HepG2 (cell line): ENCODE data around the gene DLG1. TPM values are rescaled to one million over a fixed set of nuclear protein-coding genes. Genes with fewer than 3 reads are reported as not detected.
A peak's percentile ranks its signal among the peaks of the same experiment; 100 is the strongest.

Experiments
- ATAC-seq: fragments of 200-7000 bp; cut with Tn5 transposase; 3 replicates; pipeline ENCODE4 v1.9.1; 2020; ENCODE audit warnings: mild to moderate bottlenecking, moderate library complexity
- BruUV-seq: library from RNA; stranded (reverse); fragments of 400-500 nt; replicated peaks from 2 replicates; lab custom pipeline; 2021; lab: Mats Ljungman, UMichigan
- CTCF ChIA-PET: fragments of 300-600 bp; formaldehyde crosslinking; extraction: SDS; loops from one replicate; lab custom pipeline; 2021; ENCODE audit warnings: low total read pairs, inconsistent platforms, low intra/inter-chr PET ratio; lab: Yijun Ruan, JAX
- POLR2A ChIA-PET: fragments of 350-600 bp; sonication (Branson Sonifier 250); formaldehyde crosslinking; loops from one replicate; lab custom pipeline; 2020; ENCODE audit warnings: antibody characterized with exemption, inconsistent platforms; lab: Yijun Ruan, JAX
- DNase-seq: peaks from one replicate; pipeline ENCODE4 v3.0.0-alpha.2; 2015; ENCODE audit warnings: low spot score
- FAIRE-seq: peaks from 3 replicates; lab custom pipeline; 2011; peaks lifted over from hg19 to GRCh38; lab: Jason Lieb, UNC
- H2AFZ ChIP-seq: one replicate; pipeline ENCODE4 v1.6.1; 2011; ENCODE audit warnings: low read length, inconsistent platforms
- H3K27ac ChIP-seq: fragments of 300-600 bp; 3 replicates; pipeline ENCODE4 v1.8.0; 2011; ENCODE audit warnings: mixed run types, mild to moderate bottlenecking, mixed read lengths, low read length, inconsistent platforms; ENCODE audit not compliant: insufficient read depth; ENCODE audit errors: extremely low read length
- H3K27me3 ChIP-seq, 2 experiments: fragments of 200-600 bp in 1 of 2; 2 replicates in 1 of 2; 3 replicates in 1 of 2; pipeline versions ENCODE4 v1.6.0 to v1.8.0; 2011; ENCODE audit warnings: low read length in 2 of 2, mild to moderate bottlenecking in 2 of 2, moderate library complexity in 2 of 2, inconsistent platforms in 1 of 2; ENCODE audit not compliant: insufficient read depth in 2 of 2, control insufficient read depth in 1 of 2
- H3K36me3 ChIP-seq, 2 experiments: fragments of 200-600 bp in 1 of 2; replicated peaks in 1 of 2; 2 replicates in 1 of 2; 3 replicates in 1 of 2; pipeline versions ENCODE4 v1.5.1 to v1.8.0; 2011; ENCODE audit warnings: low read length in 2 of 2, inconsistent platforms in 1 of 2; ENCODE audit not compliant: insufficient read depth in 2 of 2, control insufficient read depth in 1 of 2
- H3K4me1 ChIP-seq: 2 replicates; pipeline ENCODE4 v1.5.1; 2012; ENCODE audit warnings: low read length, inconsistent platforms; ENCODE audit not compliant: insufficient read depth
- H3K4me2 ChIP-seq: 2 replicates; pipeline ENCODE4 v1.6.0; 2011; ENCODE audit warnings: low read depth, low read length, inconsistent platforms
- H3K4me3 ChIP-seq, 3 experiments: fragments of 200-600 bp in 1 of 3; sonication (generic), shearing (Covaris generic) in 1 of 3; replicated peaks in 1 of 3; 2 replicates each; pipeline ENCODE4 v1.5.1; 2011 to 2016; ENCODE audit warnings: low read length in 3 of 3, inconsistent platforms in 2 of 3, low read depth in 2 of 3, mild to moderate bottlenecking in 2 of 3, control low read depth in 1 of 3, mixed read lengths in 1 of 3; ENCODE audit not compliant: insufficient read depth in 1 of 3
- H3K79me2 ChIP-seq: one replicate; pipeline ENCODE4 v1.6.1; 2011; ENCODE audit warnings: low read length, inconsistent platforms; ENCODE audit not compliant: insufficient read depth
- H3K9ac ChIP-seq: 2 replicates; pipeline ENCODE4 v1.6.0; 2011; ENCODE audit warnings: mild to moderate bottlenecking, low read depth, low read length, inconsistent platforms; ENCODE audit not compliant: insufficient read depth
- H3K9me3 ChIP-seq: 2 replicates; pipeline ENCODE4 v1.5.1; 2012; ENCODE audit warnings: mild to moderate bottlenecking, low read length
- H4K20me1 ChIP-seq: 2 replicates; pipeline ENCODE4 v1.6.0; 2011; ENCODE audit warnings: inconsistent platforms, mild to moderate bottlenecking, low read length, moderate library complexity; ENCODE audit not compliant: insufficient read depth
- CEBPB ChIP-seq: IDR thresholded peaks from 2 replicates; pipeline ENCODE4 v1.6.1; 2011; ENCODE audit warnings: low read depth, low read length, improper control_type of control experiment, borderline replicate concordance
- MBD4 ChIP-seq: IDR thresholded peaks from 2 replicates; pipeline ENCODE4 v1.6.1; 2012; ENCODE audit warnings: low read length, inconsistent platforms, borderline replicate concordance
- NFE2L1 ChIP-seq: sonication (generic); formaldehyde crosslinking; IDR thresholded peaks from 2 replicates; pipeline ENCODE4 v1.4.0; 2020; ENCODE audit warnings: missing genetic modification reagents, mild to moderate bottlenecking, borderline replicate concordance
- PAF1 ChIP-seq: IDR thresholded peaks from 2 replicates; pipeline ENCODE4 v1.6.1; 2016; ENCODE audit warnings: missing genetic modification reagents, missing compliant biosample characterization
- ZC3H13 ChIP-seq: sonication (generic); formaldehyde crosslinking; IDR thresholded peaks from 2 replicates; pipeline ENCODE4 v1.8.1; 2023; ENCODE audit warnings: mild to moderate bottlenecking, missing genetic modification reagents, moderate library complexity
- WGBS: methylation state at CpG from one replicate; pipeline ENCODE4 v1.1.6; 2017; ENCODE audit warnings: low lambda C conversion rate; 5-methylcytosine and 5-hydroxymethylcytosine counted together
- in situ Hi-C: cut with HindIII; loops from 2 replicates; pipeline ENCODE4 v1.10.0; 2017; ENCODE audit warnings: low pct_unique_long_range_greater_than_20kb; ENCODE audit not compliant: extremely low pct_ligation_motif_present
- intact Hi-C: fragments of 100-400 bp; cut with micrococcal nuclease; formaldehyde crosslinking; loops from one replicate; pipeline ENCODE4 v1.10.0; 2022; ENCODE audit not compliant: unreplicated experiment
- polyA plus RNA-seq, 8 experiments: library from polyadenylated mRNA; depleted of rRNA in 3 of 8; stranded (reverse) in 7 of 8; unstranded in 1 of 8; fragments of >200 nt; fragmentation: Illumina TruSeq in 4 of 8; extraction: Trizol in 4 of 8; gene quantifications; 2 replicates each; pipeline versions ENCODE4 v1.2.1 to v1.2.3, GENCODE V29; 2011 to 2016; ENCODE audit warnings: low read depth in 4 of 8, missing spikeins in 1 of 8, mixed read lengths in 1 of 8; ENCODE audit not compliant: insufficient read depth in 1 of 8
- total RNA-seq, 5 experiments: library from RNA; depleted of rRNA; stranded (reverse); fragments of >200 nt; fragmentation: Illumina TruSeq; extraction: Trizol; gene quantifications; 2 replicates each; pipeline ENCODE4 v1.2.3, GENCODE V29; 2016; ENCODE audit warnings: low read depth in 1 of 5
- TF ChIP-seq, protein P1 (sequence below): sonication (generic); formaldehyde crosslinking; conservative IDR thresholded peaks from 2 replicates; pipeline ENCODE4 v1.4.0; 2020; ENCODE audit warnings: missing genetic modification reagents
- TF ChIP-seq, protein P2 (sequence below): IDR thresholded peaks from 2 replicates; pipeline ENCODE4 v1.6.1; 2016; ENCODE audit warnings: mild to moderate bottlenecking
- TF ChIP-seq, protein P3 (sequence below): sonication (generic); formaldehyde crosslinking; IDR thresholded peaks from 2 replicates; pipeline ENCODE4 v1.4.0; 2020; ENCODE audit warnings: missing genetic modification reagents

The DLG1 gene
- total and polyA plus RNA-seq, 2 of the 13 experiments (the other 11 are each of a cell fraction or from before 2014, with no cell fraction given), result 30.5 to 104 TPM

DNA sequence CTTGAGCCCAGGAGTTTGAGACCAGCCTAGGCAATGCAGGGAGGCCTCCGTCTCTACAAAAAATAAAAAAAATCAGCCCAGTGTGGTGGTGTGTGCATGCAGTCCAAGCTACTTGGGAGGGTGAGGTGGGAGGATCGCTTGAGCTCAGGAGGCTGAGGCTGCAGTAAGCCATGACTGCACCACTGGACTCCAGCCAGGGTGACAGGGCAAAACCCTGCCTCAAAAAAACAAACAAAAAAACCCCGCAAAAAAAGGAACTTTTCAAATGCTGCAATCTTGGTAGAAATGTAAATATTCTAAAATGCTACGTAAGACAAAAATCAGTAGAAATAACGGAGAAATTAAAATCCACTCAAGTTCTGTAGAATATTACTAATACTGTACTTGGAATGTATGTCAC, 160.7 kb downstream of the DLG1 start (continued):
- TF ChIP-seq MBD4 (no peak), NFE2L1 (CRISPR knock-in tag) (no peak), PAF1 (CRISPR knock-in tag) (no peak)
- TF ChIP-seq, protein P1, sequence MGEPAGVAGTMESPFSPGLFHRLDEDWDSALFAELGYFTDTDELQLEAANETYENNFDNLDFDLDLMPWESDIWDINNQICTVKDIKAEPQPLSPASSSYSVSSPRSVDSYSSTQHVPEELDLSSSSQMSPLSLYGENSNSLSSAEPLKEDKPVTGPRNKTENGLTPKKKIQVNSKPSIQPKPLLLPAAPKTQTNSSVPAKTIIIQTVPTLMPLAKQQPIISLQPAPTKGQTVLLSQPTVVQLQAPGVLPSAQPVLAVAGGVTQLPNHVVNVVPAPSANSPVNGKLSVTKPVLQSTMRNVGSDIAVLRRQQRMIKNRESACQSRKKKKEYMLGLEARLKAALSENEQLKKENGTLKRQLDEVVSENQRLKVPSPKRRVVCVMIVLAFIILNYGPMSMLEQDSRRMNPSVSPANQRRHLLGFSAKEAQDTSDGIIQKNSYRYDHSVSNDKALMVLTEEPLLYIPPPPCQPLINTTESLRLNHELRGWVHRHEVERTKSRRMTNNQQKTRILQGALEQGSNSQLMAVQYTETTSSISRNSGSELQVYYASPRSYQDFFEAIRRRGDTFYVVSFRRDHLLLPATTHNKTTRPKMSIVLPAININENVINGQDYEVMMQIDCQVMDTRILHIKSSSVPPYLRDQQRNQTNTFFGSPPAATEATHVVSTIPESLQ (CRISPR knock-in tag), result no peak
- TF ChIP-seq, protein P2, sequence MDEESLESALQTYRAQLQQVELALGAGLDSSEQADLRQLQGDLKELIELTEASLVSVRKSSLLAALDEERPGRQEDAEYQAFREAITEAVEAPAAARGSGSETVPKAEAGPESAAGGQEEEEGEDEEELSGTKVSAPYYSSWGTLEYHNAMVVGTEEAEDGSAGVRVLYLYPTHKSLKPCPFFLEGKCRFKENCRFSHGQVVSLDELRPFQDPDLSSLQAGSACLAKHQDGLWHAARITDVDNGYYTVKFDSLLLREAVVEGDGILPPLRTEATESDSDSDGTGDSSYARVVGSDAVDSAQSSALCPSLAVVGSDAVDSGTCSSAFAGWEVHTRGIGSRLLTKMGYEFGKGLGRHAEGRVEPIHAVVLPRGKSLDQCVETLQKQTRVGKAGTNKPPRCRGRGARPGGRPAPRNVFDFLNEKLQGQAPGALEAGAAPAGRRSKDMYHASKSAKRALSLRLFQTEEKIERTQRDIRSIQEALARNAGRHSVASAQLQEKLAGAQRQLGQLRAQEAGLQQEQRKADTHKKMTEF (CRISPR knock-in tag), result no peak
- TF ChIP-seq, protein P3, sequence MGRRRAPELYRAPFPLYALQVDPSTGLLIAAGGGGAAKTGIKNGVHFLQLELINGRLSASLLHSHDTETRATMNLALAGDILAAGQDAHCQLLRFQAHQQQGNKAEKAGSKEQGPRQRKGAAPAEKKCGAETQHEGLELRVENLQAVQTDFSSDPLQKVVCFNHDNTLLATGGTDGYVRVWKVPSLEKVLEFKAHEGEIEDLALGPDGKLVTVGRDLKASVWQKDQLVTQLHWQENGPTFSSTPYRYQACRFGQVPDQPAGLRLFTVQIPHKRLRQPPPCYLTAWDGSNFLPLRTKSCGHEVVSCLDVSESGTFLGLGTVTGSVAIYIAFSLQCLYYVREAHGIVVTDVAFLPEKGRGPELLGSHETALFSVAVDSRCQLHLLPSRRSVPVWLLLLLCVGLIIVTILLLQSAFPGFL (CRISPR knock-in tag), result no peak

DNA sequence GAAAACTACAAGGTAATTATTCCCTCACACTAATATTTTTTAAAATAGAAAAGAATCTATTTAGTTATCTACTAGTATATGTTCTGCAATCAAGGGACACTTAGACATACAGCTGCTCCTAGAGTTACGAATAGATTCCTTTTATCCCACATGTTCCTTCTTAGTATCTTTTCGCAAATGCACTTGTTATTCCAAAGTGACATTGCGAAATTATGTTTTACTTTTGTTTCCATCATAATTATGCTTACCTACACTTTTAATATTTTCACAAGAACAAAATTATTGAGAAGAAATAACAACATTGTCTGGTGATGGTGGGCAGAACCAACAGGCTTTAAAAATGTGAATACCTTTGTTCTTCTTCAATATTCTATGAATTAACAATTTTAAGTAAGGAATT, 161.7 kb downstream of the DLG1 start:
- Histone ChIP-seq H3K4me1 (no peaks in the 10 kb centered on the region), H3K4me2 (no peak overlapping the region)
- WGBS, result 97% methylated on average over 3 of the region's 3 CpGs

More for the DNA sequence above, 161.7 kb downstream of the DLG1 start:
- POLR2A ChIA-PET, result no interaction called here
- no peak for DNase-seq
- H3K36me3 ChIP-seq, result peaks cover 22 to 71% of the 10 kb centered on the region in 2 experiments
- intact Hi-C loops, result no loop called here
- no peak overlapping the region for H3K9ac ChIP-seq
- FAIRE-seq, result no peak
- H3K9me3 ChIP-seq, result no peaks in the 10 kb centered on the region
- no peak for TF ChIP-seq ZC3H13 (CRISPR knock-in tag)
- TF ChIP-seq CEBPB, result peak; percentile 71
- TF ChIP-seq, protein P3 (CRISPR knock-in tag), result no peak
- H3K27ac ChIP-seq, result no peak overlapping the region
- ATAC-seq, result no peak
- CTCF ChIA-PET, result no interaction called here
- in situ Hi-C loops, result no loop called here
- H3K27me3 ChIP-seq, result no peaks in the 10 kb centered on the region
- no peak overlapping the region for H3K4me3 ChIP-seq
- no TSS peak for BruUV-seq
- H2AFZ ChIP-seq, result no peak overlapping the region
- H4K20me1 ChIP-seq, result no peaks in the 10 kb centered on the region
- no peaks in the 10 kb centered on the region for H3K79me2 ChIP-seq
